ENCODE results near the gene HEATR5A. TPM values are rescaled to one million over a fixed set of nuclear protein-coding genes. Genes with fewer than 3 reads are reported as not detected.

HEATR5A gene
- total and polyA plus RNA-seq, 2 experiments from 2014 or later: 25.8 to 32.5 TPM

DNA sequence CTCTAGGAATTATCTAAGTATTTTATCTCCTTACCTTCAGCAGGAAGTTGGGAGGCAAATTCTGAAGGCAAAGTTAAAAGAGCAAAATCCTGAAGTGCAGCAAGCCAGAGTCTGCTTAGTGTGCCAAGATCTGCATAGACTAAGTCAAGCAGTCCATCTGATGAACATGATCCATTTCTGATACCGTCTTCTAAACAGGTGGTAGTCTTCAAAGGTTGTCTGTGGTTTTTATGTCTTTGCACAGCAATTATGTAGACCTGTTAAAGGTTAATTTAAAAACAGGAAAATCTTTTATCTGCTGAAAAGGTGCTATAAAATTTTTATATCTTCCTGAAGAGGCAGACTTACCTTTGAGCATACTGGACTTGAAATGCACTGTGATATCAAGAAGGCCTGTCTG is 107.4 kb downstream of the HEATR5A start:
- ATAC-seq: no peak
- no peaks in the 10 kb centered on the region for H3K79me2 ChIP-seq (replicated peaks; ENCODE audit: insufficient read depth)
- H3K27ac ChIP-seq (ENCODE audit: low read depth): no peak overlapping the region
- no peak overlapping the region for H3K4me3 ChIP-seq
- no peak for TF ChIP-seq STAT1 (IDR thresholded peaks at IDR 0.05; ENCODE audit: unreplicated experiment)
- TF ChIP-seq ZNF114 (CRISPR knock-in tag; IDR thresholded peaks at IDR 0.05): no peak
- TF ChIP-seq, protein P1, sequence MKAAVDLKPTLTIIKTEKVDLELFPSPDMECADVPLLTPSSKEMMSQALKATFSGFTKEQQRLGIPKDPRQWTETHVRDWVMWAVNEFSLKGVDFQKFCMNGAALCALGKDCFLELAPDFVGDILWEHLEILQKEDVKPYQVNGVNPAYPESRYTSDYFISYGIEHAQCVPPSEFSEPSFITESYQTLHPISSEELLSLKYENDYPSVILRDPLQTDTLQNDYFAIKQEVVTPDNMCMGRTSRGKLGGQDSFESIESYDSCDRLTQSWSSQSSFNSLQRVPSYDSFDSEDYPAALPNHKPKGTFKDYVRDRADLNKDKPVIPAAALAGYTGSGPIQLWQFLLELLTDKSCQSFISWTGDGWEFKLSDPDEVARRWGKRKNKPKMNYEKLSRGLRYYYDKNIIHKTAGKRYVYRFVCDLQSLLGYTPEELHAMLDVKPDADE (IDR thresholded peaks at IDR 0.05): no peak
- TF ChIP-seq, protein P2, sequence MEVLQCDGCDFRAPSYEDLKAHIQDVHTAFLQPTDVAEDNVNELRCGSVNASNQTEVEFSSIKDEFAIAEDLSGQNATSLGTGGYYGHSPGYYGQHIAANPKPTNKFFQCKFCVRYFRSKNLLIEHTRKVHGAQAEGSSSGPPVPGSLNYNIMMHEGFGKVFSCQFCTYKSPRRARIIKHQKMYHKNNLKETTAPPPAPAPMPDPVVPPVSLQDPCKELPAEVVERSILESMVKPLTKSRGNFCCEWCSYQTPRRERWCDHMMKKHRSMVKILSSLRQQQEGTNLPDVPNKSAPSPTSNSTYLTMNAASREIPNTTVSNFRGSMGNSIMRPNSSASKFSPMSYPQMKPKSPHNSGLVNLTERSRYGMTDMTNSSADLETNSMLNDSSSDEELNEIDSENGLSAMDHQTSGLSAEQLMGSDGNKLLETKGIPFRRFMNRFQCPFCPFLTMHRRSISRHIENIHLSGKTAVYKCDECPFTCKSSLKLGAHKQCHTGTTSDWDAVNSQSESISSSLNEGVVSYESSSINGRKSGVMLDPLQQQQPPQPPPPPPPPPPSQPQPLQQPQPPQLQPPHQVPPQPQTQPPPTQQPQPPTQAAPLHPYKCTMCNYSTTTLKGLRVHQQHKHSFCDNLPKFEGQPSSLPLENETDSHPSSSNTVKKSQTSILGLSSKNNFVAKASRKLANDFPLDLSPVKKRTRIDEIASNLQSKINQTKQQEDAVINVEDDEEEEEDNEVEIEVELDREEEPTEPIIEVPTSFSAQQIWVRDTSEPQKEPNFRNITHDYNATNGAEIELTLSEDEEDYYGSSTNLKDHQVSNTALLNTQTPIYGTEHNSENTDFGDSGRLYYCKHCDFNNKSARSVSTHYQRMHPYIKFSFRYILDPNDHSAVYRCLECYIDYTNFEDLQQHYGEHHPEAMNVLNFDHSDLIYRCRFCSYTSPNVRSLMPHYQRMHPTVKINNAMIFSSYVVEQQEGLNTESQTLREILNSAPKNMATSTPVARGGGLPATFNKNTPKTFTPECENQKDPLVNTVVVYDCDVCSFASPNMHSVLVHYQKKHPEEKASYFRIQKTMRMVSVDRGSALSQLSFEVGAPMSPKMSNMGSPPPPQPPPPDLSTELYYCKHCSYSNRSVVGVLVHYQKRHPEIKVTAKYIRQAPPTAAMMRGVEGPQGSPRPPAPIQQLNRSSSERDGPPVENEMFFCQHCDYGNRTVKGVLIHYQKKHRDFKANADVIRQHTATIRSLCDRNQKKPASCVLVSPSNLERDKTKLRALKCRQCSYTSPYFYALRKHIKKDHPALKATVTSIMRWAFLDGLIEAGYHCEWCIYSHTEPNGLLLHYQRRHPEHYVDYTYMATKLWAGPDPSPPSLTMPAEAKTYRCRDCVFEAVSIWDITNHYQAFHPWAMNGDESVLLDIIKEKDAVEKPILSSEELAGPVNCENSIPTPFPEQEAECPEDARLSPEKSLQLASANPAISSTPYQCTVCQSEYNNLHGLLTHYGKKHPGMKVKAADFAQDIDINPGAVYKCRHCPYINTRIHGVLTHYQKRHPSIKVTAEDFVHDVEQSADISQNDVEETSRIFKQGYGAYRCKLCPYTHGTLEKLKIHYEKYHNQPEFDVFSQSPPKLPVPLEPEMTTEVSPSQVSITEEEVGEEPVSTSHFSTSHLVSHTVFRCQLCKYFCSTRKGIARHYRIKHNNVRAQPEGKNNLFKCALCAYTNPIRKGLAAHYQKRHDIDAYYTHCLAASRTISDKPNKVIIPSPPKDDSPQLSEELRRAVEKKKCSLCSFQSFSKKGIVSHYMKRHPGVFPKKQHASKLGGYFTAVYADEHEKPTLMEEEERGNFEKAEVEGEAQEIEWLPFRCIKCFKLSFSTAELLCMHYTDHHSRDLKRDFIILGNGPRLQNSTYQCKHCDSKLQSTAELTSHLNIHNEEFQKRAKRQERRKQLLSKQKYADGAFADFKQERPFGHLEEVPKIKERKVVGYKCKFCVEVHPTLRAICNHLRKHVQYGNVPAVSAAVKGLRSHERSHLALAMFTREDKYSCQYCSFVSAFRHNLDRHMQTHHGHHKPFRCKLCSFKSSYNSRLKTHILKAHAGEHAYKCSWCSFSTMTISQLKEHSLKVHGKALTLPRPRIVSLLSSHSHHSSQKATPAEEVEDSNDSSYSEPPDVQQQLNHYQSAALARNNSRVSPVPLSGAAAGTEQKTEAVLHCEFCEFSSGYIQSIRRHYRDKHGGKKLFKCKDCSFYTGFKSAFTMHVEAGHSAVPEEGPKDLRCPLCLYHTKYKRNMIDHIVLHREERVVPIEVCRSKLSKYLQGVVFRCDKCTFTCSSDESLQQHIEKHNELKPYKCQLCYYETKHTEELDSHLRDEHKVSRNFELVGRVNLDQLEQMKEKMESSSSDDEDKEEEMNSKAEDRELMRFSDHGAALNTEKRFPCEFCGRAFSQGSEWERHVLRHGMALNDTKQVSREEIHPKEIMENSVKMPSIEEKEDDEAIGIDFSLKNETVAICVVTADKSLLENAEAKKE (CRISPR knock-in tag; IDR thresholded peaks at IDR 0.05): no peak
- no peak for TF ChIP-seq JUNB (IDR thresholded peaks at IDR 0.05; ENCODE audit: unreplicated experiment)
- no peak for TF ChIP-seq CTCF (conservative IDR thresholded peaks at IDR 0.05; ENCODE audit: low read depth in 2 of 2)
- TF ChIP-seq CREB1 (CRISPR knock-in tag; IDR thresholded peaks at IDR 0.05; ENCODE audit: low read depth): no peak
- TF ChIP-seq EZH2 (IDR thresholded peaks at IDR 0.05; ENCODE audit: low read depth, unreplicated experiment): no peak
- TF ChIP-seq, protein P3, sequence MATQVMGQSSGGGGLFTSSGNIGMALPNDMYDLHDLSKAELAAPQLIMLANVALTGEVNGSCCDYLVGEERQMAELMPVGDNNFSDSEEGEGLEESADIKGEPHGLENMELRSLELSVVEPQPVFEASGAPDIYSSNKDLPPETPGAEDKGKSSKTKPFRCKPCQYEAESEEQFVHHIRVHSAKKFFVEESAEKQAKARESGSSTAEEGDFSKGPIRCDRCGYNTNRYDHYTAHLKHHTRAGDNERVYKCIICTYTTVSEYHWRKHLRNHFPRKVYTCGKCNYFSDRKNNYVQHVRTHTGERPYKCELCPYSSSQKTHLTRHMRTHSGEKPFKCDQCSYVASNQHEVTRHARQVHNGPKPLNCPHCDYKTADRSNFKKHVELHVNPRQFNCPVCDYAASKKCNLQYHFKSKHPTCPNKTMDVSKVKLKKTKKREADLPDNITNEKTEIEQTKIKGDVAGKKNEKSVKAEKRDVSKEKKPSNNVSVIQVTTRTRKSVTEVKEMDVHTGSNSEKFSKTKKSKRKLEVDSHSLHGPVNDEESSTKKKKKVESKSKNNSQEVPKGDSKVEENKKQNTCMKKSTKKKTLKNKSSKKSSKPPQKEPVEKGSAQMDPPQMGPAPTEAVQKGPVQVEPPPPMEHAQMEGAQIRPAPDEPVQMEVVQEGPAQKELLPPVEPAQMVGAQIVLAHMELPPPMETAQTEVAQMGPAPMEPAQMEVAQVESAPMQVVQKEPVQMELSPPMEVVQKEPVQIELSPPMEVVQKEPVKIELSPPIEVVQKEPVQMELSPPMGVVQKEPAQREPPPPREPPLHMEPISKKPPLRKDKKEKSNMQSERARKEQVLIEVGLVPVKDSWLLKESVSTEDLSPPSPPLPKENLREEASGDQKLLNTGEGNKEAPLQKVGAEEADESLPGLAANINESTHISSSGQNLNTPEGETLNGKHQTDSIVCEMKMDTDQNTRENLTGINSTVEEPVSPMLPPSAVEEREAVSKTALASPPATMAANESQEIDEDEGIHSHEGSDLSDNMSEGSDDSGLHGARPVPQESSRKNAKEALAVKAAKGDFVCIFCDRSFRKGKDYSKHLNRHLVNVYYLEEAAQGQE (IDR thresholded peaks at IDR 0.05; ENCODE audit: unreplicated experiment): no peak
- TF ChIP-seq EZH2phosphoT487 (IDR thresholded peaks at IDR 0.05; ENCODE audit: unreplicated experiment): no peak
- no peak for TF ChIP-seq ZNF331 (CRISPR knock-in tag; IDR thresholded peaks at IDR 0.05; ENCODE audit: low read depth)
- TF ChIP-seq NANOG (IDR thresholded peaks at IDR 0.05; ENCODE audit: borderline replicate concordance): no peak
- TF ChIP-seq POLR2AphosphoS5 (IDR thresholded peaks at IDR 0.05; ENCODE audit: low read depth): no peak
- no peaks in the 10 kb centered on the region; the same call in 1 of the 2 replicates for H3K4me1 ChIP-seq (ENCODE audit: insufficient read depth)
- Mint-ChIP-seq H3K4me1 (peaks cover 6% of the 10 kb centered on the region), H3K4me3 (no peak overlapping the region), H3K9me3 (no peaks in the 10 kb centered on the region), H3K27ac (no peak overlapping the region), H3K36me3 (ENCODE audit: low read depth) (peaks cover 22% of the 10 kb centered on the region), H3K27me3 (ENCODE audit: insufficient read depth, low read depth, poor library complexity) (no peaks in the 10 kb centered on the region)
- H2AFZ ChIP-seq: no peak overlapping the region
- no peaks in the 10 kb centered on the region for H3K27me3 ChIP-seq (ENCODE audit: insufficient read depth)
- H4K20me1 ChIP-seq (replicated peaks; ENCODE audit: insufficient read depth): no peaks in the 10 kb centered on the region
- no peaks in the 10 kb centered on the region for H3F3A ChIP-seq (replicated peaks; ENCODE audit: low read depth)
- no peaks in the 10 kb centered on the region for H3K9me2 ChIP-seq (ENCODE audit: insufficient read depth)
- H3K4me2 ChIP-seq: no peak overlapping the region
- no peak for DNase-seq (ENCODE audit: low spot score)
- no peaks in the 10 kb centered on the region; the same call in 1 of the 2 replicates for H3K36me3 ChIP-seq (ENCODE audit: insufficient read depth)

Measured in GM23338 (cell line).